Neuronal stem cell (in vitro differentiated cells): Measurements from ENCODE around the gene SNRNP40. TPM values are rescaled to one million over a fixed set of nuclear protein-coding genes. Genes with fewer than 3 reads are reported as not detected.

ENCODE experiments used
- DNase-seq: peaks from one replicate; pipeline ENCODE4 v3.0.0-alpha.2; 2013; ENCODE audit warnings: low spot score
- H2AFZ ChIP-seq: one replicate; pipeline ENCODE4 v1.6.1; 2013; ENCODE audit warnings: mild to moderate bottlenecking, low read length, inconsistent platforms
- H2AK5ac ChIP-seq: 2 replicates; pipeline ENCODE4 v1.6.1; 2013; ENCODE audit warnings: low read depth, mild to moderate bottlenecking, inconsistent platforms, low read length, moderate library complexity, mixed read lengths
- H2BK120ac ChIP-seq: 2 replicates; pipeline ENCODE4 v1.6.1; 2013; ENCODE audit warnings: low read depth, mild to moderate bottlenecking, inconsistent platforms, low read length, moderate library complexity, mixed read lengths
- H2BK12ac ChIP-seq: one replicate; pipeline ENCODE4 v1.6.1; 2013; ENCODE audit warnings: low read length, inconsistent platforms
- H2BK15ac ChIP-seq: 2 replicates; pipeline ENCODE4 v1.6.1; 2013; ENCODE audit warnings: mild to moderate bottlenecking, low read length, inconsistent platforms, mixed read lengths
- H2BK5ac ChIP-seq: one replicate; pipeline ENCODE4 v1.6.1; 2013; ENCODE audit warnings: inconsistent platforms, mild to moderate bottlenecking, low read length, moderate library complexity
- H3K14ac ChIP-seq: one replicate; pipeline ENCODE4 v1.6.1; 2013; ENCODE audit warnings: low read length, inconsistent platforms
- H3K18ac ChIP-seq: 2 replicates; pipeline ENCODE4 v1.6.1; 2013; ENCODE audit warnings: low read length, inconsistent platforms
- H3K23ac ChIP-seq: 2 replicates; pipeline ENCODE4 v1.6.1; 2013; ENCODE audit warnings: low read depth, mild to moderate bottlenecking, mixed read lengths, low read length, inconsistent platforms; ENCODE audit not compliant: poor library complexity
- H3K27ac ChIP-seq: replicated peaks from 3 replicates; pipeline ENCODE4 v1.5.1; 2013; ENCODE audit warnings: low read length, inconsistent platforms
- H3K27me3 ChIP-seq, 3 experiments: 2 replicates each; pipeline ENCODE4 v1.6.1; 2013; ENCODE audit warnings: low read length in 3 of 3, mild to moderate bottlenecking in 2 of 3, inconsistent platforms in 1 of 3, low read depth in 1 of 3, mixed read lengths in 1 of 3, moderate library complexity in 1 of 3; ENCODE audit not compliant: control insufficient read depth in 3 of 3, insufficient read depth in 3 of 3
- H3K36me3 ChIP-seq, 2 donors: replicated peaks in 1 of 2; 2 replicates each; pipeline ENCODE4 v1.6.1; 2013; ENCODE audit warnings: low read length in 2 of 2; ENCODE audit not compliant: control insufficient read depth in 2 of 2, insufficient read depth in 2 of 2
- H3K4ac ChIP-seq: 2 replicates; pipeline ENCODE4 v1.6.1; 2013; ENCODE audit warnings: inconsistent platforms, mild to moderate bottlenecking, low read length, moderate library complexity
- H3K4me1 ChIP-seq, 2 donors: 1 replicate in 1 of 2; 2 replicates in 1 of 2; pipeline ENCODE4 v1.6.1; 2013; ENCODE audit warnings: low read length in 2 of 2, low read depth in 1 of 2; ENCODE audit not compliant: control insufficient read depth in 2 of 2, insufficient read depth in 1 of 2
- H3K4me2 ChIP-seq: one replicate; pipeline ENCODE4 v1.6.1; 2013; ENCODE audit warnings: mild to moderate bottlenecking, low read length, inconsistent platforms; ENCODE audit not compliant: insufficient read depth, poor library complexity, severe bottlenecking
- H3K4me3 ChIP-seq, 2 donors: 2 replicates each; pipeline ENCODE4 v1.5.1; 2013; ENCODE audit warnings: low read length in 2 of 2, mild to moderate bottlenecking in 2 of 2, inconsistent platforms in 1 of 2, moderate library complexity in 1 of 2
- H3K79me1 ChIP-seq: one replicate; pipeline ENCODE4 v1.6.1; 2013; ENCODE audit warnings: low read depth, mild to moderate bottlenecking, inconsistent platforms, low read length, moderate library complexity
- H3K9ac ChIP-seq: one replicate; pipeline ENCODE4 v1.6.1; 2013; ENCODE audit warnings: mild to moderate bottlenecking, low read depth, low read length, inconsistent platforms; ENCODE audit not compliant: poor library complexity
- H3K9me3 ChIP-seq, 2 donors: replicated peaks in 1 of 2; 2 replicates each; pipeline versions ENCODE3 to v1.6.1; 2013; ENCODE audit warnings: low read length in 2 of 2, mild to moderate bottlenecking in 2 of 2, inconsistent platforms in 1 of 2, low read depth in 1 of 2, mixed read lengths in 1 of 2, moderate library complexity in 1 of 2; ENCODE audit not compliant: control insufficient read depth in 2 of 2, insufficient read depth in 1 of 2
- H4K8ac ChIP-seq: one replicate; pipeline ENCODE4 v1.6.1; 2013; ENCODE audit warnings: low read depth, mild to moderate bottlenecking, inconsistent platforms, low read length, moderate library complexity
- H4K91ac ChIP-seq: one replicate; pipeline ENCODE4 v1.6.1; 2013; ENCODE audit warnings: low read length, low read depth, mild to moderate bottlenecking, inconsistent platforms; ENCODE audit not compliant: poor library complexity
- WGBS, 2 donors: extraction: QIAGEN DNeasy Blood & Tissue Kit; methylation state at CpG; one replicate each; pipeline ENCODE4 v1.1.7; 2013; ENCODE audit warnings: missing lambda C conversion rate in 2 of 2, mixed read lengths in 1 of 2; ENCODE audit not compliant: insufficient read length in 2 of 2, insufficient replicate concordance in 1 of 2; ENCODE audit errors: extremely low coverage in 2 of 2; 5-methylcytosine and 5-hydroxymethylcytosine counted together
- polyA plus RNA-seq, 2 experiments: library from polyadenylated mRNA; stranded (reverse); fragments of 200-250 nt; gene quantifications; one replicate each; pipeline ENCODE4 v1.2.3, GENCODE V29; 2013

Gene SNRNP40
- 79.1 TPM for polyA plus RNA-seq (2013, experiment 1 of 2)
- polyA plus RNA-seq (2013, experiment 2 of 2), result 78.5 TPM

DNA sequence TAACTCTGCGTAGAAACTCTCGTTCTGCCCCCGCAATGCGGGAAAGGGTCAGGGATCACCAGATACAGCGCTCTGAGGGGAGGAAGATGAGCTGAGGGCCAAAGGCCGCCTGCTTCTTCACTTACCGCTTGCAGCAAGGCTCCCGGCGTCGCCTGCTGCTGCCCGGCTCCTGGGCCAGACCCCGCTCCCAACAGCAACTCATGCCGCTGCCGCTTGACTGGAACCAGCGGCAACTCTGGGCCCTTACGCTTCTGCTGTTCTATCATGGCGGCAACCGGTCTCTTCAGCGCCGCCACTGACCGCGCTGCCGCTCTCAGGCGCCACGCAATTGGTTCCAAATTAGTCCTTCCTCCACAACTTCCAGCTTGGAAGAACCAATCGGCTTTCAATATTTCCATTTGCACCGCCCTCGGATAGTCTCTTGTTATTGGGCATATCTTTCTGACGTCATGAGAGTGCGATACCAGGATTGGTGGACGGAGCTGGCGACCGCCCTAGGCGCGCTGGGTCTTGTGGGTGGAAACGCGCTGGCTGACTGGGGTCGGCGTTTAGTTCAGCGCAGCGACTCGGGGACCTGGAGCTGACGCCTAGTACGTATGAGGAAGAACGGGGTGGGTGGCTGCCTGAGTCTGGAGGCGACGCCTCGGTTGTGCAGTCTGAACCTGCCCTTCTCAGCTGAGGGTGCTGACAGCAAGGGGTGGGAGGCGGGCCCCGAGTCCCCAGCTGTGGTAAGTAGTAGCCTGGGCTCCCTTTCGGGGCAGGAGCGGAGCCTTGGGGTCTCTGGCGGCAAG is at the start of gene SNRNP40, which contains the start of gene ZCCHC17:
TSS of gene SNRNP40 (minus strand) at position 303 of the 791 bp plus-strand sequence. CDS start at position 266, 37 bp downstream.
TSS of gene ZCCHC17 (plus strand) at position 547 of the 791 bp plus-strand sequence. CDS start 13,067 bp downstream, outside the sequence.
- Histone ChIP-seq H3K9me3 (no peaks in the 10 kb centered on the region), H3K14ac (peak within 1 kb of the TSS; percentile 65), H3K4me1 (peaks cover 6 to 8% of the 10 kb centered on the region in 2 donors), H4K8ac (no peak within 1 kb of the TSS), H3K9ac (peak within 1 kb of the TSS; percentile 98), H2BK5ac (peak within 1 kb of the TSS; percentile 72), H3K23ac (peak within 1 kb of the TSS; percentile 81), H2AK5ac (peak within 1 kb of the TSS; percentile 35), H4K91ac (no peak within 1 kb of the TSS), H3K4ac (peak within 1 kb of the TSS; percentile 30), H3K27me3 (no peaks in the 10 kb centered on the region), H3K79me1 (peaks cover 10% of the 10 kb centered on the region), H3K4me3 (peak within 1 kb of the TSS; percentile 87 to 98), H3K4me2 (peak within 1 kb of the TSS; percentile 90), H3K18ac (peak within 1 kb of the TSS; percentile 88), H3K27ac (peak within 1 kb of the TSS; percentile 59), H2BK120ac (no peak within 1 kb of the TSS), H2BK12ac (no peak within 1 kb of the TSS), H2AFZ (peak within 1 kb of the TSS; percentile 87), H2BK15ac (peak within 1 kb of the TSS; percentile 20), H3K36me3 (peaks cover 15 to 42% of the 10 kb centered on the region in 2 donors)
- DNase-seq, result peak; percentile 99
- no CpG with 5 or more reads among the region's 53 CpGs for WGBS, 2 donors

DNA sequence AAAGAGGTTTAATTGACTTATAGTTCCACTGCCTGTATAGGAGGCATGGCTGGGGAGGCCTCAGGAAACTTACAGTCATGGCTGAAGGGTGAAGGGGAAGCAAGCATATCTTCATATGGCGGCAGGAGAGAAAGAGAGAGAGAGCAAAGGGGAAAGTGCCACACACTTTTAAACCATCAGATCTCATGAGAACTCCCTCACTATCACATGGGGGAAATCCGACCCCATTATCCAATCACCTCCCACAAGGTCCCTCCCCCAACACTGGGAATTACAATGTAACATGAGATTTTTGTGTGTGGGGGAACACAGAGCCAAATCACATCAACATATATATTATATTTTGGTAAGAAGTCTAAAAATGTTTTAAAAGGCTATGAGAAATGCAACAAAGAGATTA is 49.0 kb upstream of the SNRNP40 start:
- H3K4me3 ChIP-seq, result no peak overlapping the region
- no peak overlapping the region for H2BK15ac ChIP-seq
- no peak overlapping the region for H2BK5ac ChIP-seq
- no peak overlapping the region for H3K23ac ChIP-seq
- no peak overlapping the region for H2BK12ac ChIP-seq
- H4K8ac ChIP-seq, result no peak overlapping the region
- no peak overlapping the region for H2AFZ ChIP-seq
- H2AK5ac ChIP-seq, result no peak overlapping the region
- H3K9me3 ChIP-seq, result no peaks in the 10 kb centered on the region
- no peak overlapping the region for H4K91ac ChIP-seq
- no peak for DNase-seq
- no peak overlapping the region for H3K9ac ChIP-seq
- no peaks in the 10 kb centered on the region for H3K27me3 ChIP-seq
- H3K18ac ChIP-seq, result no peak overlapping the region
- WGBS, 2 donors, result no CpG with 5 or more reads among the region's 2 CpGs
- no peak overlapping the region for H3K4me2 ChIP-seq
- H2BK120ac ChIP-seq, result no peak overlapping the region
- no peak overlapping the region for H3K14ac ChIP-seq
- no peak overlapping the region for H3K27ac ChIP-seq
- H3K36me3 ChIP-seq, result peaks cover 4 to 54% of the 10 kb centered on the region in 2 donors
- H3K4ac ChIP-seq, result no peak overlapping the region
- no peaks in the 10 kb centered on the region for H3K79me1 ChIP-seq
- no peaks in the 10 kb centered on the region for H3K4me1 ChIP-seq

DNA sequence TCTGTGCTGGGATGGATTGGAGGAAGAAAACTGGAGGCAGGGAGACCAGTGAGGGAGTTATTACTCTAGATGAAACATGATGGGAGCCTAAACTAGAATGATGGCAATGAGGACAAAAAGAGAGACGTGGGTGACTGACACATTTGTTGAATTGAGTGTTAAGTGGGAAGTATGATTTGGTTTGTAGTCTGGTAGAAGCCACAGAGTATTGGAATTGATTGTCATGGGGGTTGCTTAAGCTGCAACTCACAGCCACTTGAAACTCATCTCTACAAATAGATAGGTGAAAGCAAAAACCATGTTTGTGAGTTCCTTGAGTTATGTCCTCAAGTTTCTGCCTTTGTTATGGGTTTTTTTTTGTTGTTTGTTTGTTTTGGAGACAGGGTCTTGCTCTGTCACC is 47.9 kb upstream of the SNRNP40 start:
- Histone ChIP-seq H2AK5ac (no peak overlapping the region), H3K36me3 (peaks cover 4 to 50% of the 10 kb centered on the region in 2 donors), H2BK12ac (no peak overlapping the region), H3K14ac (no peak overlapping the region), H3K27me3 (no peaks in the 10 kb centered on the region), H2BK15ac (no peak overlapping the region), H2BK120ac (no peak overlapping the region), H2AFZ (no peak overlapping the region), H4K91ac (no peak overlapping the region), H3K4me2 (no peak overlapping the region), H3K23ac (no peak overlapping the region), H3K9ac (no peak overlapping the region), H2BK5ac (no peak overlapping the region), H3K4me3 (no peak overlapping the region), H3K4me1 (no peaks in the 10 kb centered on the region), H3K4ac (no peak overlapping the region), H4K8ac (no peak overlapping the region), H3K9me3 (no peaks in the 10 kb centered on the region), H3K27ac (no peak overlapping the region), H3K18ac (no peak overlapping the region), H3K79me1 (no peaks in the 10 kb centered on the region)
- DNase-seq, result no peak
- no CpG with 5 or more reads among the region's 1 CpG for WGBS, 2 donors

DNA sequence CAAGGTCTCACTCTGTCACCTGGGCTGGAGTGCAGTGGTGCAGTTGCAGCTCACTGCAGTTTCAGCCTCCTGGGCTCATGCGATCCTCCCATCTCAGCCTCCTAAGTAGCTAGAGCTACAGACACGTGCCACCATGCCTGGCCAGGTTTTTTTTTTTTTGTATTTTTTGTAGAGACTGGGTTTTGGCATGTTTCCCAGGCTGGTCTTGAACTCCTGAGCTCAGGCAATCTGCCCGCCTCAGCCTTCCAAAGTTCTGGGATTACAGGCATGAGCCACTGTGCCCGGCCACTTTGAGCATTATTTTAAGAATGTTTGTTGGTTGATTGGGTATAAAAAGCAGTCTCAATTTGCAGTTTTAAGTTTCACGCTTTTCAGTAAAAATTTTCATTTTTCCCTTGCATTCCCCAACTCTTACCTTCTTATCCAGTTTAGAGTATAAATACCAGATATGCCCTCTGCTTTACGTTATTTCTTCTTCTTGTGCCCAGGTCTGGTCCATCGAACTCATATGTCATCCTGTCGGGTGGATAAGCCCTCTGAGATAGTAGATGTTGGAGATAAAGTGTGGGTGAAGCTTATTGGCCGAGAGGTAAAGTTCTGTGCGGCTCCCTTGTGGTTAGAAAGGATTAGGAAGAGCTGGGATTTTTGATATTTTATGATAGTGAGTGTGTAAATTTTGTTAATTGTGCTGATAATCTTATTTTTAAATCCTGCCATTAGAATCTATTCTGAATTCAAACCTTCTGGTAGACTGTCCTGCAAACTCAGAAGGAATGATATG is 40.3 kb upstream of the SNRNP40 start:
- no peaks in the 10 kb centered on the region for H3K9me3 ChIP-seq
- H3K9ac ChIP-seq, result no peak overlapping the region
- no CpG with 5 or more reads among the region's 10 CpGs for WGBS, 2 donors
- H4K8ac ChIP-seq, result no peak overlapping the region
- H3K4me3 ChIP-seq, result no peak overlapping the region
- no peak overlapping the region for H2BK12ac ChIP-seq
- H3K36me3 ChIP-seq, result peaks cover 0 to 31% of the 10 kb centered on the region in 2 donors
- H3K27me3 ChIP-seq, result no peaks in the 10 kb centered on the region
- no peak overlapping the region for H3K27ac ChIP-seq
- H3K4me1 ChIP-seq, result no peaks in the 10 kb centered on the region
- H3K14ac ChIP-seq, result no peak overlapping the region
- H3K79me1 ChIP-seq, result no peaks in the 10 kb centered on the region
- H2AFZ ChIP-seq, result no peak overlapping the region
- no peak overlapping the region for H2AK5ac ChIP-seq
- H3K4ac ChIP-seq, result no peak overlapping the region
- no peak overlapping the region for H3K23ac ChIP-seq
- no peak overlapping the region for H3K18ac ChIP-seq
- H2BK120ac ChIP-seq, result no peak overlapping the region
- no peak overlapping the region for H2BK5ac ChIP-seq
- no peak overlapping the region for H3K4me2 ChIP-seq
- no peak for DNase-seq
- H2BK15ac ChIP-seq, result no peak overlapping the region
- H4K91ac ChIP-seq, result no peak overlapping the region
